Gastrocnemius medialis (tissue), 4 donors: ENCODE results near the gene BMP2K. TPM values are rescaled to one million over a fixed set of nuclear protein-coding genes. Genes with fewer than 3 reads are reported as not detected.

Experiments
- ATAC-seq, 2 donors: fragments of 150-250 bp; one replicate each; pipeline ENCODE4 v1.9.1; 2016
- DNase-seq, 2 donors: peaks; one replicate each; pipeline ENCODE4 v3.0.0-alpha.2; 2019
- H3K27ac ChIP-seq, 4 donors: fragments of 200-600 bp; sonication (generic); 1 replicate in 1 of 4; 2 replicates in 3 of 4; pipeline ENCODE4 v1.5.1; 2016 to 2018; ENCODE audit warnings: mild to moderate bottlenecking in 2 of 4, moderate library complexity in 1 of 4
- H3K27me3 ChIP-seq, 3 donors: fragments of 200-600 bp; sonication (generic) in 2 of 3; 1 replicate in 1 of 3; 2 replicates in 2 of 3; pipeline versions ENCODE4 v1.5.1 to v1.6.0; 2016 to 2019; ENCODE audit warnings: mild to moderate bottlenecking in 1 of 3, moderate library complexity in 1 of 3
- H3K36me3 ChIP-seq, 2 donors: fragments of 200-600 bp; sonication (generic) in 1 of 2; one replicate each; pipeline ENCODE4 v1.5.1; 2017 to 2018
- H3K4me1 ChIP-seq, 2 donors: fragments of 200-600 bp; sonication (generic) in 1 of 2; one replicate each; pipeline ENCODE4 v1.5.1; 2016 to 2017; ENCODE audit warnings: mild to moderate bottlenecking in 2 of 2
- H3K4me3 ChIP-seq, 4 donors: fragments of 200-600 bp; sonication (generic) in 3 of 4; 1 replicate in 1 of 4; 2 replicates in 3 of 4; pipeline ENCODE4 v1.5.1; 2016 to 2019; ENCODE audit warnings: mild to moderate bottlenecking in 2 of 4
- H3K9me3 ChIP-seq, 3 donors: fragments of 200-600 bp; sonication (generic) in 2 of 3; 1 replicate in 1 of 3; 2 replicates in 2 of 3; pipeline ENCODE4 v1.5.1; 2016 to 2019
- CTCF ChIP-seq, 5 experiments: fragments of 450-650 bp in 3 of 5; fragments of 200-600 bp in 2 of 5; sonication (generic) in 2 of 5; IDR thresholded peaks in 4 of 5; conservative IDR thresholded peaks in 1 of 5; 1 replicate in 4 of 5; 2 replicates in 1 of 5; pipeline ENCODE4 v1.5.1; 2016 to 2019; ENCODE audit warnings: antibody characterized with exemption in 5 of 5, mild to moderate bottlenecking in 3 of 5, moderate library complexity in 3 of 5
- POLR2A ChIP-seq, 2 donors: fragments of 450-650 bp; IDR thresholded peaks; one replicate each; pipeline ENCODE4 v1.6.1; 2017; ENCODE audit warnings: antibody characterized with exemption in 2 of 2, mild to moderate bottlenecking in 2 of 2, moderate library complexity in 2 of 2
- in situ Hi-C, 4 donors: fragments of 200-750 bp; cut with MboI; loops; one replicate each; pipeline versions ENCODE4 v1.15.0 to v1.8.0; 2017; ENCODE audit warnings: low sequenced_read_pairs in 4 of 4
- intact Hi-C: fragments of 100-400 bp; cut with DNase I; formaldehyde crosslinking; loops from one replicate; pipeline ENCODE4 v1.15.1; 2023; ENCODE audit warnings: low total_unique reads
- total RNA-seq, 4 donors: library from RNA; depleted of rRNA; stranded (reverse); fragments of >200 nt; gene quantifications; one replicate each; pipeline versions ENCODE4 v1.1.0 to v1.2.3, GENCODE V29; 2016

BMP2K gene
- total RNA-seq, 4 donors from 2014 or later = 16.6 to 20.4 (median 17.2) TPM

- H3K27ac ChIP-seq = no peak overlapping the region
- TF ChIP-seq POLR2A (IDR thresholded peaks at IDR 0.05) (no peak), CTCF (IDR thresholded peaks at IDR 0.05 in 4 of 5, conservative IDR thresholded peaks at IDR 0.05 in 1 of 5) (no peak)
- H3K9me3 ChIP-seq = no peaks in the 10 kb centered on the region
- H3K36me3 ChIP-seq = peaks cover 0 to 34% of the 10 kb centered on the region in 2 donors
- H3K4me3 ChIP-seq = no peak overlapping the region
- no peak for DNase-seq
- H3K4me1 ChIP-seq = no peaks in the 10 kb centered on the region
- intact Hi-C loops = no loop called here
- ATAC-seq = no peak
- no peaks in the 10 kb centered on the region for H3K27me3 ChIP-seq
- in situ Hi-C loops = no loop called here
Measured at GRCh38 chr4:78926826-78927225, 150.7 kb downstream of the BMP2K start.

- intact Hi-C loops (no loop called here), in situ Hi-C loops (no loop called here)
- Histone ChIP-seq H3K36me3 (peaks cover 0 to 33% of the 10 kb centered on the region in 2 donors), H3K9me3 (no peaks in the 10 kb centered on the region), H3K27ac (no peak overlapping the region), H3K27me3 (no peaks in the 10 kb centered on the region), H3K4me3 (no peak overlapping the region), H3K4me1 (no peaks in the 10 kb centered on the region)
- TF ChIP-seq POLR2A (IDR thresholded peaks at IDR 0.05) (no peak), CTCF (IDR thresholded peaks at IDR 0.05 in 4 of 5, conservative IDR thresholded peaks at IDR 0.05 in 1 of 5) (no peak)
- no peak for DNase-seq
- ATAC-seq = no peak
Measured at GRCh38 chr4:78928835-78929234, 152.7 kb downstream of the BMP2K start.

- DNase-seq = no peak
- intact Hi-C loops (no loop called here), in situ Hi-C loops (no loop called here)
- no peak overlapping the region for H3K27ac ChIP-seq
- ATAC-seq = no peak
- H3K36me3 ChIP-seq = peaks cover 0 to 32% of the 10 kb centered on the region in 2 donors
- TF ChIP-seq CTCF (IDR thresholded peaks at IDR 0.05 in 4 of 5, conservative IDR thresholded peaks at IDR 0.05 in 1 of 5) = no peak
- TF ChIP-seq POLR2A (IDR thresholded peaks at IDR 0.05) = no peak
- H3K9me3 ChIP-seq = no peaks in the 10 kb centered on the region
- H3K4me1 ChIP-seq = no peaks in the 10 kb centered on the region
- H3K4me3 ChIP-seq = no peak overlapping the region
- H3K27me3 ChIP-seq = no peaks in the 10 kb centered on the region
Measured at GRCh38 chr4:78930016-78930629, 154.0 kb downstream of the BMP2K start.

GRCh38 chr4:78936989-78937388 is 160.8 kb downstream of the BMP2K start:
- peaks cover 0 to 10% of the 10 kb centered on the region in 2 donors for H3K4me1 ChIP-seq
- H3K36me3 ChIP-seq = peaks cover 0 to 7% of the 10 kb centered on the region in 2 donors
- TF ChIP-seq POLR2A (IDR thresholded peaks at IDR 0.05) = no peak
- TF ChIP-seq CTCF (IDR thresholded peaks at IDR 0.05 in 4 of 5, conservative IDR thresholded peaks at IDR 0.05 in 1 of 5) = no peak
- H3K9me3 ChIP-seq = no peaks in the 10 kb centered on the region
- no peaks in the 10 kb centered on the region for H3K27me3 ChIP-seq
- in situ Hi-C loops (no loop called here), intact Hi-C loops (no loop called here)
- DNase-seq (no peak), ATAC-seq (no peak)
- no peak overlapping the region for H3K4me3 ChIP-seq
- no peak overlapping the region for H3K27ac ChIP-seq

GRCh38 chr4:78937837-78938236 is 161.7 kb downstream of the BMP2K start:
- peak overlapping the region in 3 of 4 donors; percentile 73 to 95 (median 84) for H3K4me3 ChIP-seq
- H3K27ac ChIP-seq = no peak overlapping the region
- DNase-seq (no peak), ATAC-seq (no peak)
- H3K27me3 ChIP-seq = no peaks in the 10 kb centered on the region
- H3K4me1 ChIP-seq = peaks cover 0 to 10% of the 10 kb centered on the region in 2 donors
- intact Hi-C loops = no loop called here
- H3K36me3 ChIP-seq = peaks cover 0 to 1% of the 10 kb centered on the region in 2 donors
- no peak for TF ChIP-seq POLR2A (IDR thresholded peaks at IDR 0.05)
- TF ChIP-seq CTCF (IDR thresholded peaks at IDR 0.05 in 4 of 5, conservative IDR thresholded peaks at IDR 0.05 in 1 of 5) = no peak
- in situ Hi-C loops = no loop called here
- no peaks in the 10 kb centered on the region for H3K9me3 ChIP-seq
